ENCODE measurements around the gene SLC51A. TPM values are rescaled to one million over a fixed set of nuclear protein-coding genes. Genes with fewer than 3 reads are reported as not detected.

Gene SLC51A
- total RNA-seq, 4 donors from 2014 or later: not detected

GRCh38 chr3:196222876-196223595, 6.7 kb downstream of the SLC51A start:
- 68% methylated on average over 19 of the region's 19 CpGs for WGBS
- TF ChIP-seq CTCF (IDR thresholded peaks at IDR 0.05) (no peak), POLR2AphosphoS5 (IDR thresholded peaks at IDR 0.05) (no peak), POLR2A (IDR thresholded peaks at IDR 0.05) (no peak), EP300 (IDR thresholded peaks at IDR 0.05) (no peak)
- no peak for DNase-seq (ENCODE audit: low spot score in 2 of 2)

GRCh38 chr3:196225086-196225485, 8.8 kb downstream of the SLC51A start:
- WGBS: 92% methylated on average over 10 of the region's 10 CpGs
- H3K36me3 ChIP-seq: no peaks in the 10 kb centered on the region

More at GRCh38 chr3:196222876-196223595, 6.7 kb downstream of the SLC51A start:
- Histone ChIP-seq H3K4me1 (peaks cover 24% of the 10 kb centered on the region), H3K9me3 (no peaks in the 10 kb centered on the region), H3K4me3 (no peak overlapping the region), H3K27me3 (no peaks in the 10 kb centered on the region), H3K36me3 (no peaks in the 10 kb centered on the region), H3K27ac (no peak overlapping the region)

GRCh38 chr3:196225763-196226364, 9.5 kb downstream of the SLC51A start:
- 90% methylated on average over 15 of the region's 15 CpGs for WGBS
- H3K4me1 ChIP-seq: peaks cover 23% of the 10 kb centered on the region
- no peak for TF ChIP-seq CTCF (IDR thresholded peaks at IDR 0.05)
- TF ChIP-seq POLR2AphosphoS5 (IDR thresholded peaks at IDR 0.05): no peak
- no peak for TF ChIP-seq EP300 (IDR thresholded peaks at IDR 0.05)
- no peak for TF ChIP-seq POLR2A (IDR thresholded peaks at IDR 0.05)
- no peaks in the 10 kb centered on the region for H3K27me3 ChIP-seq
- no peak overlapping the region for H3K4me3 ChIP-seq
- H3K36me3 ChIP-seq: no peaks in the 10 kb centered on the region
- H3K9me3 ChIP-seq: no peaks in the 10 kb centered on the region
- DNase-seq (ENCODE audit: low spot score in 2 of 2): no peak
- H3K27ac ChIP-seq: no peak overlapping the region

More at GRCh38 chr3:196225086-196225485, 8.8 kb downstream of the SLC51A start:
- H3K4me1 ChIP-seq: peaks cover 20% of the 10 kb centered on the region
- no peaks in the 10 kb centered on the region for H3K9me3 ChIP-seq
- H3K27ac ChIP-seq: no peak overlapping the region
- TF ChIP-seq POLR2A (IDR thresholded peaks at IDR 0.05) (no peak), EP300 (IDR thresholded peaks at IDR 0.05) (no peak), POLR2AphosphoS5 (IDR thresholded peaks at IDR 0.05) (no peak), CTCF (IDR thresholded peaks at IDR 0.05) (no peak)
- no peaks in the 10 kb centered on the region for H3K27me3 ChIP-seq
- no peak for DNase-seq (ENCODE audit: low spot score in 2 of 2)
- H3K4me3 ChIP-seq: no peak overlapping the region

GRCh38 chr3:196227121-196227561, 10.8 kb downstream of the SLC51A start:
- 77% methylated on average over 14 of the region's 14 CpGs for WGBS
- H3K4me3 ChIP-seq: no peak overlapping the region
- H3K9me3 ChIP-seq: no peaks in the 10 kb centered on the region

More at GRCh38 chr3:196227121-196227561, 10.8 kb downstream of the SLC51A start:
- Histone ChIP-seq H3K27ac (no peak overlapping the region), H3K36me3 (no peaks in the 10 kb centered on the region), H3K27me3 (no peaks in the 10 kb centered on the region), H3K4me1 (peaks cover 23% of the 10 kb centered on the region)
- TF ChIP-seq POLR2A (IDR thresholded peaks at IDR 0.05) (no peak), CTCF (IDR thresholded peaks at IDR 0.05) (no peak), EP300 (IDR thresholded peaks at IDR 0.05) (no peak), POLR2AphosphoS5 (IDR thresholded peaks at IDR 0.05) (no peak)
- DNase-seq (ENCODE audit: low spot score in 2 of 2): no peak
